ENCODE measurements around the gene DGKD.

Gene DGKD

DNA sequence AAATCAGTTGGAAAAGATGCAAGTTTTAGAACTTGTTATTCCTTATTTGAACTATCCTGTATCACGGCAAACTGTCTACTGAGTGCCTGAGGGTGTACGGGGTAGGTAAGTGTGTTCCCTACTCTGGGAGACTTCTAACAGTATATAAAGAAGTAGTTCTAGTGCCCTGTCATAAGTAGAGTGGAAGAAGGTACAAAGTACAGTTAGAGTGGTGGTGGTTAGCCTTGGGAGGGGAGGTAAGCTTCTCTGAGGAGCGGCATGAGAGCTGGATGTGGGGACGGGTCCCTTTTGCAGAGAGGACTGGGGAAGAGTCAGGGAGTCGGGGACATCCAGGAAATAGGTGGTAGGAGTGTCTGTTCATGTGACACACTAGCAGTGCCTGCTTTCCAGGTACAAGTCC lies 48.5 kb downstream of the DGKD start:
- TF ChIP-seq SIN3A (IDR thresholded peaks at IDR 0.05; ENCODE audit: borderline replicate concordance, insufficient read depth, low read length) = no peak
- no peak for TF ChIP-seq TAF1 (IDR thresholded peaks at IDR 0.05; ENCODE audit: borderline replicate concordance, insufficient read depth, low read length)
- TF ChIP-seq, protein P1, sequence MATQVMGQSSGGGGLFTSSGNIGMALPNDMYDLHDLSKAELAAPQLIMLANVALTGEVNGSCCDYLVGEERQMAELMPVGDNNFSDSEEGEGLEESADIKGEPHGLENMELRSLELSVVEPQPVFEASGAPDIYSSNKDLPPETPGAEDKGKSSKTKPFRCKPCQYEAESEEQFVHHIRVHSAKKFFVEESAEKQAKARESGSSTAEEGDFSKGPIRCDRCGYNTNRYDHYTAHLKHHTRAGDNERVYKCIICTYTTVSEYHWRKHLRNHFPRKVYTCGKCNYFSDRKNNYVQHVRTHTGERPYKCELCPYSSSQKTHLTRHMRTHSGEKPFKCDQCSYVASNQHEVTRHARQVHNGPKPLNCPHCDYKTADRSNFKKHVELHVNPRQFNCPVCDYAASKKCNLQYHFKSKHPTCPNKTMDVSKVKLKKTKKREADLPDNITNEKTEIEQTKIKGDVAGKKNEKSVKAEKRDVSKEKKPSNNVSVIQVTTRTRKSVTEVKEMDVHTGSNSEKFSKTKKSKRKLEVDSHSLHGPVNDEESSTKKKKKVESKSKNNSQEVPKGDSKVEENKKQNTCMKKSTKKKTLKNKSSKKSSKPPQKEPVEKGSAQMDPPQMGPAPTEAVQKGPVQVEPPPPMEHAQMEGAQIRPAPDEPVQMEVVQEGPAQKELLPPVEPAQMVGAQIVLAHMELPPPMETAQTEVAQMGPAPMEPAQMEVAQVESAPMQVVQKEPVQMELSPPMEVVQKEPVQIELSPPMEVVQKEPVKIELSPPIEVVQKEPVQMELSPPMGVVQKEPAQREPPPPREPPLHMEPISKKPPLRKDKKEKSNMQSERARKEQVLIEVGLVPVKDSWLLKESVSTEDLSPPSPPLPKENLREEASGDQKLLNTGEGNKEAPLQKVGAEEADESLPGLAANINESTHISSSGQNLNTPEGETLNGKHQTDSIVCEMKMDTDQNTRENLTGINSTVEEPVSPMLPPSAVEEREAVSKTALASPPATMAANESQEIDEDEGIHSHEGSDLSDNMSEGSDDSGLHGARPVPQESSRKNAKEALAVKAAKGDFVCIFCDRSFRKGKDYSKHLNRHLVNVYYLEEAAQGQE (IDR thresholded peaks at IDR 0.05; ENCODE audit: insufficient read depth in 1 of 2, low read depth in 2 of 2, low read length in 2 of 2) = no peak
- no peak for TF ChIP-seq POLR2AphosphoS5 (IDR thresholded peaks at IDR 0.05; ENCODE audit: low read depth, low read length)
- no peak for TF ChIP-seq FOXP2 (optimal IDR thresholded peaks at IDR 0.05; ENCODE audit: borderline replicate concordance, extremely low read depth, extremely low read length, insufficient read depth)

DNA sequence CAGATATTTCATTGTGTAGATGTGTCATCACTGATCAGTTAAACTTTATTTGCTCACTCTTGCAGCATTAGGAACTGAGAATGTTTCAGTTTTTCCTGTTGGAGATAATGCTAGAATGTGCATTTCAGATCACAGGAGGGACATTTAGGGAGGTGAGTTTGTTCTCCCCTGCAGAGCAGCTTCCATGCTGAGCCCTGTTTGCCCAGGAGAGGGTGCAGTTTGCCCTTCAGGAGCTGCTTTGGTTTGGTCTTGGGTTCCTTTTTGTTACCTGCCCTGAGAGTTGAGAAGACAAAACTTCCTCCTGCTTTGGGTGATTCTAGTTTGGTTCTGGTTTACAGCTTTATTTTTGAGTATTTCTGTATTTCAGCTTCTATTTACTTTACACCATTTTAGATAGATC lies 49.9 kb downstream of the DGKD start:
- no peak for TF ChIP-seq POLR2AphosphoS5 (IDR thresholded peaks at IDR 0.05; ENCODE audit: low read depth, low read length)
- TF ChIP-seq, protein P1 (IDR thresholded peaks at IDR 0.05; ENCODE audit: insufficient read depth in 1 of 2, low read depth in 2 of 2, low read length in 2 of 2) = no peak

DNA sequence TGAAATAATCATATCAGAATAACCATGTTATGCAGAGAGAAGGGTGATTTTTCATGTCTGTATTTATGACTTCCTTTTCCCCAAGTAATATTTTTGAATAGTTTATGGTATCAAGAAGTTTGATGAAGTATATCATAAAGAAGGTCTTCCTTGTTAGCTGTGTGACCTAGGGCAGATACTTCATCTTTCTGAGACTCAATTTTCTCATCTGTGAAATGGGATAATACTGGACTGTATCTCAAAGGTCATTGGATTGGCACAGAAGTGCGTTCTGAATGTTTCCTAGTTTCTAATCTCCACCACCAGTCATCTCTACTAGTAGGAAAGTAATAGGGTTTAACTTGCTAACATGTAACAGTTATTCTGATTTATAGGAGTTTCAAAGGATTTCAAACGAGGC lies 52.6 kb downstream of the DGKD start:
- no peak for TF ChIP-seq TAF1 (IDR thresholded peaks at IDR 0.05; ENCODE audit: borderline replicate concordance, insufficient read depth, low read length)
- no peak for TF ChIP-seq FOXP2 (optimal IDR thresholded peaks at IDR 0.05; ENCODE audit: borderline replicate concordance, extremely low read depth, extremely low read length, insufficient read depth)
- TF ChIP-seq, protein P1 (IDR thresholded peaks at IDR 0.05; ENCODE audit: insufficient read depth in 1 of 2, low read depth in 2 of 2, low read length in 2 of 2) = no peak
- TF ChIP-seq SIN3A (IDR thresholded peaks at IDR 0.05; ENCODE audit: borderline replicate concordance, insufficient read depth, low read length) = no peak
- no peak for TF ChIP-seq POLR2AphosphoS5 (IDR thresholded peaks at IDR 0.05; ENCODE audit: low read depth, low read length)

DNA sequence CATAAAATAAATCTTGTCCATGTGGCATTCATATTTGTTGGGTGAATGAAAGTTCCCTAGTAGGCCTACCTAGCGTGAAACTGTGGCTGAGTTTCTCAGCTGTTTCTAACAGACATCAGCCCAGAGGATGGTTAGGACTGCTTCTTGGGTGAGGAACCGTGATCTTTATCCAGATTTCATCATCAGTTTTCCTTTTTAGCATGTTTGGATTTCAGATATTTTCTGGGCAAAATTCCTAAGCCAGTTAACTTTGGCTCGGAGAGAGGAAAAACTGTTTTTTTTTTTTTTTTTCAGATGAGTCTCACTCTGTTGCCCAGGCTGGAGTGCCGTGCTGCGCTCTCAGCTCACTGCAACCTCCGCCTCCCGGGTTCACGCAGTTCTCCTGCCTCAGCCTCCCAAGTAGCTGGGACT lies 53.5 kb downstream of the DGKD start:
- TF ChIP-seq SIN3A (IDR thresholded peaks at IDR 0.05; ENCODE audit: borderline replicate concordance, insufficient read depth, low read length) (no peak), POLR2AphosphoS5 (IDR thresholded peaks at IDR 0.05; ENCODE audit: low read depth, low read length) (no peak), FOXP2 (optimal IDR thresholded peaks at IDR 0.05; ENCODE audit: borderline replicate concordance, extremely low read depth, extremely low read length, insufficient read depth) (no peak), TAF1 (IDR thresholded peaks at IDR 0.05; ENCODE audit: borderline replicate concordance, insufficient read depth, low read length) (no peak)
- TF ChIP-seq, protein P1 (IDR thresholded peaks at IDR 0.05; ENCODE audit: insufficient read depth in 1 of 2, low read depth in 2 of 2, low read length in 2 of 2) = no peak
